LoVo (cell line): ENCODE measurements around the gene PIF1.
A peak's percentile ranks its signal among the peaks of the same experiment; 100 is the strongest.
"Not testable (repeated sequence)": the region's sequence is repeated elsewhere in the genome, so short reads cannot be mapped to it uniquely, and the experiment has no call there.

ENCODE experiments used
- DNase-seq: peaks from one replicate; pipeline ENCODE4 v3.0.0-alpha.2; 2016; ENCODE audit warnings: low spot score

The PIF1 gene

GRCh38 chr15:64808785-64809453, 16.5 kb downstream of the PIF1 start:
- no peak for DNase-seq

GRCh38 chr15:64807751-64808222, 17.7 kb downstream of the PIF1 start:
- no peak for DNase-seq

GRCh38 chr15:64807051-64807749, 18.2 kb downstream of the PIF1 start:
- DNase-seq = no peak

- DNase-seq = no peak
Measured at GRCh38 chr15:64806509-64806908, 18.9 kb downstream of the PIF1 start.

GRCh38 chr15:64804619-64805018, 20.8 kb downstream of the PIF1 start:
- no peak for DNase-seq

- no peak for DNase-seq
Measured at GRCh38 chr15:64803526-64803925, 21.9 kb downstream of the PIF1 start.

GRCh38 chr15:64800476-64800875, 25.0 kb downstream of the PIF1 start:
- peak; percentile 22 for DNase-seq

GRCh38 chr15:64798905-64799304, 26.5 kb downstream of the PIF1 start:
- not testable (repeated sequence) for DNase-seq

GRCh38 chr15:64795921-64796320, 29.5 kb downstream of the PIF1 start:
- not testable (repeated sequence) for DNase-seq

- DNase-seq = not testable (repeated sequence)
Measured at GRCh38 chr15:64795299-64795698, 30.1 kb downstream of the PIF1 start.

- no peak for DNase-seq
Measured at GRCh38 chr15:64792282-64792681, 33.2 kb downstream of the PIF1 start.

GRCh38 chr15:64791401-64791800, 34.0 kb downstream of the PIF1 start:
- no peak for DNase-seq

- no peak for DNase-seq
Measured at GRCh38 chr15:64783796-64784195, 41.7 kb downstream of the PIF1 start.

GRCh38 chr15:64782751-64783150, 42.7 kb downstream of the PIF1 start:
- DNase-seq = no peak

GRCh38 chr15:64781299-64781698, 44.1 kb downstream of the PIF1 start:
- DNase-seq = no peak

- DNase-seq = no peak
Measured at GRCh38 chr15:64780600-64781156, 44.8 kb downstream of the PIF1 start.

- no peak for DNase-seq
Measured at GRCh38 chr15:64779630-64780029, 45.8 kb downstream of the PIF1 start.

GRCh38 chr15:64779024-64779423, 46.4 kb downstream of the PIF1 start:
- DNase-seq = no peak

- no peak for DNase-seq
Measured at GRCh38 chr15:64776402-64776786, 49.1 kb downstream of the PIF1 start.

GRCh38 chr15:64775551-64776401, 49.7 kb downstream of the PIF1 start, which contains the start of gene RBPMS2:
RBPMS2 (minus strand) TSS chr15:64775589; CDS start chr15:64775319, 270 bp downstream.
- DNase-seq = peak; percentile 24

- DNase-seq = no peak
Measured at GRCh38 chr15:64774629-64775493, 50.6 kb downstream of the PIF1 start.
